ENCODE results near the gene CTIF. TPM values are rescaled to one million over a fixed set of nuclear protein-coding genes. Genes with fewer than 3 reads are reported as not detected.

CTIF gene
- polyA plus RNA-seq, 1 of the 3 experiments (the other 2 are of a cell fraction), result 47.2 TPM

- TF ChIP-seq RCOR1 (IDR thresholded peaks at IDR 0.05; ENCODE audit: low read length) (no peak), TCF12 (IDR thresholded peaks at IDR 0.05) (no peak)
- TF ChIP-seq, protein P1, sequence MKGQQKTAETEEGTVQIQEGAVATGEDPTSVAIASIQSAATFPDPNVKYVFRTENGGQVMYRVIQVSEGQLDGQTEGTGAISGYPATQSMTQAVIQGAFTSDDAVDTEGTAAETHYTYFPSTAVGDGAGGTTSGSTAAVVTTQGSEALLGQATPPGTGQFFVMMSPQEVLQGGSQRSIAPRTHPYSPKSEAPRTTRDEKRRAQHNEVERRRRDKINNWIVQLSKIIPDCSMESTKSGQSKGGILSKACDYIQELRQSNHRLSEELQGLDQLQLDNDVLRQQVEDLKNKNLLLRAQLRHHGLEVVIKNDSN (IDR thresholded peaks at IDR 0.05; ENCODE audit: borderline replicate concordance, low read depth), result no peak
These were observed 299.4 kb downstream of the CTIF start (continued) for GRCh38 chr18:48838166-48838775.

DNA sequence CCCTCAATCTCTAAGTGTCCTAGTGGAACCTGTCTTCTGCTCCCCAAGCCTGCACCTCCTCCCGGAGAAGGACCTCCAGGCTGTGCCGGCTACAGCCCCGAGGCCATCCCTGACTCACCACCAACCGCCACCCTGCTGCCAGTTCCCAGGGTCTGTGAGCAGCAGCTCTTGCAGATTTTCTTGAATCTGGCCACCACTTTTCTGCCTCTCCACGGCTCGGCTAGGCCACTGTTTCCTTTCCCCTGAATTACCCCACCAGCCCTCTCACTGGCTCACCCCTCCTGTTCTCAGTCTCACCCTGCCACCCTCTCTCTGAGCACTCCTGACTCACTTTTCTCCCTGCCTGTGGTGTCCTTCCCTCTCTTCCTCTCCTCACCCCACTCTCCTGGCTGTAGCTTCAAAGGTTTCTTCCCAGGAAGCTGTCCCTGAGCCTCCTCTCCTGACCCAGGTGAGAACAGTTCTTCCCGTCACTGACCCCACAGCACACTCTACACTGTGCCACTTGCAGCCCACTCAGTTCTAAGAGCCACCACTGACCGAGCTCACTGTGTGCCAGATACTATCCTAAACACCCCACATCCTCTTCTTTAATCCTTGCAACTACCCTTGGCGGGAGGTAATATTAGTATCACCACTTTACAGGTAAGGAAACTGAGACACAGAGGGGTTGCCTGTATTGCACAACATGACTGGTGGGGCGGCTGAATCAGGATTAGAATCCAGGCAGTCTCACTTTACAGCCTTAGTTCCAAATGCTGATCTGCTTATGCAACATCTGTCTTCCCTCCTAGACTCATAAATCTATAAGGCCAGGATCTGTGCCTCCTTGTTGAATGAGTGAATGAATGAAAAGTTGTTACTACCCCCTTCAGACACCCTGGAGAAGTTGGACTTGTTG, 300.3 kb downstream of the CTIF start:
- H3K4me1 ChIP-seq (ENCODE audit: control insufficient read depth in 1 of 2, insufficient read depth in 2 of 2, low read depth in 1 of 2, low read length in 1 of 2), result peaks cover 36 to 66% of the 10 kb centered on the region in 2 experiments; a peak in 3 of 4 replicates
- no peak for DNase-seq
- H3K27ac ChIP-seq (ENCODE audit: low read depth in 2 of 2, low read length in 1 of 2), result peak overlapping the region in 1 of 2 experiments; percentile 74; a peak in 3 of 4 replicates
- H3K4me2 ChIP-seq, result peak overlapping the region; percentile 45; the same call in 1 of the 2 replicates
- peaks cover 32% of the 10 kb centered on the region for H3F3A ChIP-seq (replicated peaks; ENCODE audit: insufficient read depth)
- WGBS (ENCODE audit: low lambda C conversion rate), result 65% methylated on average over 6 of the region's 10 CpGs
- H4K20me1 ChIP-seq (ENCODE audit: insufficient read depth), result no peaks in the 10 kb centered on the region
- ChIA-PET POLR2A (no interaction called here), CTCF (no interaction called here)
- H3K36me3 ChIP-seq (replicated peaks in 1 of 2; ENCODE audit: control insufficient read depth in 1 of 2, insufficient read depth in 2 of 2, low read length in 1 of 2), result peaks cover 0 to 4% of the 10 kb centered on the region in 2 experiments
- no peaks in the 10 kb centered on the region for H3K9me3 ChIP-seq
- H2AFZ ChIP-seq (ENCODE audit: low read depth), result no peak overlapping the region
- no peaks in the 10 kb centered on the region for H3K27me3 ChIP-seq (ENCODE audit: insufficient read depth)
- H3K4me3 ChIP-seq (ENCODE audit: low read depth in 2 of 2, low read length in 1 of 2), result no peak overlapping the region
- H3K9ac ChIP-seq, result peak overlapping the region; percentile 36; the same call in 1 of the 2 replicates
- TF ChIP-seq EZH2phosphoT487 (IDR thresholded peaks at IDR 0.05; ENCODE audit: borderline replicate concordance, low read depth) (no peak), CHD2 (IDR thresholded peaks at IDR 0.05; ENCODE audit: low read length, partially characterized antibody) (no peak), EP300 (IDR thresholded peaks at IDR 0.05; ENCODE audit: borderline replicate concordance in 1 of 2, low read depth in 1 of 2, low read length in 1 of 2) (no peak)
- H3K79me2 ChIP-seq (ENCODE audit: insufficient read depth), result peaks cover 29% of the 10 kb centered on the region; the same call in 1 of the 2 replicates
- H3K9me2 ChIP-seq, result no peaks in the 10 kb centered on the region

- peaks cover 26% of the 10 kb centered on the region; the same call in 1 of the 2 replicates for H3K79me2 ChIP-seq (ENCODE audit: insufficient read depth)
- no peak for TF ChIP-seq RCOR1 (IDR thresholded peaks at IDR 0.05; ENCODE audit: low read length)
- TF ChIP-seq, protein P2, sequence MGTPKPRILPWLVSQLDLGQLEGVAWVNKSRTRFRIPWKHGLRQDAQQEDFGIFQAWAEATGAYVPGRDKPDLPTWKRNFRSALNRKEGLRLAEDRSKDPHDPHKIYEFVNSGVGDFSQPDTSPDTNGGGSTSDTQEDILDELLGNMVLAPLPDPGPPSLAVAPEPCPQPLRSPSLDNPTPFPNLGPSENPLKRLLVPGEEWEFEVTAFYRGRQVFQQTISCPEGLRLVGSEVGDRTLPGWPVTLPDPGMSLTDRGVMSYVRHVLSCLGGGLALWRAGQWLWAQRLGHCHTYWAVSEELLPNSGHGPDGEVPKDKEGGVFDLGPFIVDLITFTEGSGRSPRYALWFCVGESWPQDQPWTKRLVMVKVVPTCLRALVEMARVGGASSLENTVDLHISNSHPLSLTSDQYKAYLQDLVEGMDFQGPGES (IDR thresholded peaks at IDR 0.05; ENCODE audit: low read depth, low read length), result no peak
- no peak for TF ChIP-seq RAD21 (IDR thresholded peaks at IDR 0.05; ENCODE audit: low read length)
- TF ChIP-seq, protein P3, sequence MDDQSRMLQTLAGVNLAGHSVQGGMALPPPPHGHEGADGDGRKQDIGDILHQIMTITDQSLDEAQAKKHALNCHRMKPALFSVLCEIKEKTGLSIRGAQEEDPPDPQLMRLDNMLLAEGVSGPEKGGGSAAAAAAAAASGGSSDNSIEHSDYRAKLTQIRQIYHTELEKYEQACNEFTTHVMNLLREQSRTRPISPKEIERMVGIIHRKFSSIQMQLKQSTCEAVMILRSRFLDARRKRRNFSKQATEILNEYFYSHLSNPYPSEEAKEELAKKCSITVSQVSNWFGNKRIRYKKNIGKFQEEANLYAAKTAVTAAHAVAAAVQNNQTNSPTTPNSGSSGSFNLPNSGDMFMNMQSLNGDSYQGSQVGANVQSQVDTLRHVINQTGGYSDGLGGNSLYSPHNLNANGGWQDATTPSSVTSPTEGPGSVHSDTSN (IDR thresholded peaks at IDR 0.05), result no peak
- no peak for TF ChIP-seq EZH2phosphoT487 (IDR thresholded peaks at IDR 0.05; ENCODE audit: borderline replicate concordance, low read depth)
- no peak for TF ChIP-seq ELF1 (IDR thresholded peaks at IDR 0.05)
- TF ChIP-seq NFIC (IDR thresholded peaks at IDR 0.05; ENCODE audit: borderline replicate concordance), result no peak
- no peak for TF ChIP-seq GATA2 (CRISPR knock-in tag; IDR thresholded peaks at IDR 0.05)
- TF ChIP-seq SIN3A (IDR thresholded peaks at IDR 0.05; ENCODE audit: borderline replicate concordance, low read depth, low read length), result no peak
- TF ChIP-seq RFX5 (IDR thresholded peaks at IDR 0.05; ENCODE audit: low read length), result no peak
- TF ChIP-seq POLR2AphosphoS5 (IDR thresholded peaks at IDR 0.05; ENCODE audit: low read depth, low read length), result no peak
- TF ChIP-seq FOXJ3 (CRISPR knock-in tag; IDR thresholded peaks at IDR 0.05), result no peak
- no peak overlapping the region; the same call in 1 of the 2 replicates for H3K9ac ChIP-seq
- peaks cover 29% of the 10 kb centered on the region for H3F3A ChIP-seq (replicated peaks; ENCODE audit: insufficient read depth)
- CTCF ChIA-PET, result no interaction called here
- no peaks in the 10 kb centered on the region for H3K9me2 ChIP-seq
- no peak overlapping the region for H2AFZ ChIP-seq (ENCODE audit: low read depth)
- POLR2A ChIA-PET, result no interaction called here
- no peak for DNase-seq
- H3K9me3 ChIP-seq, result no peaks in the 10 kb centered on the region
- H3K4me3 ChIP-seq (ENCODE audit: low read depth in 2 of 2, low read length in 1 of 2), result no peak overlapping the region
- H3K4me2 ChIP-seq, result peak overlapping the region; percentile 45; the same call in 1 of the 2 replicates
- WGBS (ENCODE audit: low lambda C conversion rate), result 95% methylated on average over 7 of the region's 7 CpGs
- peaks cover 35 to 61% of the 10 kb centered on the region in 2 experiments; a peak in 3 of 4 replicates for H3K4me1 ChIP-seq (ENCODE audit: control insufficient read depth in 1 of 2, insufficient read depth in 2 of 2, low read depth in 1 of 2, low read length in 1 of 2)
- H4K20me1 ChIP-seq (ENCODE audit: insufficient read depth), result no peaks in the 10 kb centered on the region
- no peaks in the 10 kb centered on the region for H3K27me3 ChIP-seq (ENCODE audit: insufficient read depth)
- H3K36me3 ChIP-seq (replicated peaks in 1 of 2; ENCODE audit: control insufficient read depth in 1 of 2, insufficient read depth in 2 of 2, low read length in 1 of 2), result peaks cover 0 to 4% of the 10 kb centered on the region in 2 experiments
- H3K27ac ChIP-seq (ENCODE audit: low read depth in 2 of 2, low read length in 1 of 2), result peak overlapping the region; percentile 74 to 76; a peak in 3 of 4 replicates
These were observed 301.1 kb downstream of the CTIF start for GRCh38 chr18:48839819-48840490.

Data from SK-N-SH (cell line).